IPS-NIHi11 (cell line): ENCODE data around the gene C19orf85.
"Not testable (repeated sequence)": the region's sequence is repeated elsewhere in the genome, so short reads cannot be mapped to it uniquely, and the experiment has no call there.

Experiments used
- DNase-seq: peaks from one replicate; pipeline ENCODE4 v3.0.0; 2012; ENCODE audit warnings: mixed read lengths, low spot score

Gene C19orf85

GRCh38 chr19:55457683-55458457 lies 6.7 kb downstream of the C19orf85 start:
- no peak for DNase-seq

GRCh38 chr19:55456347-55456746 lies 8.2 kb downstream of the C19orf85 start:
- DNase-seq, result no peak

GRCh38 chr19:55455576-55456235 lies 8.8 kb downstream of the C19orf85 start:
- no peak for DNase-seq

GRCh38 chr19:55454787-55455243 lies 9.7 kb downstream of the C19orf85 start:
- no peak for DNase-seq

- no peak for DNase-seq
Observed at GRCh38 chr19:55453511-55454260, 10.9 kb downstream of the C19orf85 start.

GRCh38 chr19:55452749-55453346 lies 11.7 kb downstream of the C19orf85 start:
- DNase-seq, result peak; percentile 92

GRCh38 chr19:55451965-55452748 lies 12.4 kb downstream of the C19orf85 start:
- no peak for DNase-seq

GRCh38 chr19:55451163-55451964 lies 13.2 kb downstream of the C19orf85 start:
- peak; percentile 55 for DNase-seq

GRCh38 chr19:55449469-55449868 lies 15.1 kb downstream of the C19orf85 start:
- no peak for DNase-seq

GRCh38 chr19:55448175-55448490 lies 16.4 kb downstream of the C19orf85 start:
- DNase-seq, result not testable (repeated sequence)

- DNase-seq, result no peak
Observed at GRCh38 chr19:55447421-55448174, 17.0 kb downstream of the C19orf85 start.

- DNase-seq, result no peak
Observed at GRCh38 chr19:55446060-55446459, 18.5 kb downstream of the C19orf85 start.

- DNase-seq, result no peak
Observed at GRCh38 chr19:55444646-55445045, 19.9 kb downstream of the C19orf85 start.

GRCh38 chr19:55443824-55444480 lies 20.6 kb downstream of the C19orf85 start:
- no peak for DNase-seq

- peak; percentile 35 for DNase-seq
Observed at GRCh38 chr19:55443045-55443823, 21.3 kb downstream of the C19orf85 start, which contains the start of gene SHISA7. Gene SHISA7, minus strand, starts transcription at chr19:55443300. Its CDS starts 437 bp downstream, at chr19:55442863.

- peak; percentile 47 for DNase-seq
Observed at GRCh38 chr19:55442372-55442961, 22.1 kb downstream of the C19orf85 start.

GRCh38 chr19:55441692-55442321 lies 22.7 kb downstream of the C19orf85 start:
- DNase-seq, result peak; percentile 91

GRCh38 chr19:55441319-55441691 lies 23.2 kb downstream of the C19orf85 start:
- no peak for DNase-seq
